K562 (cell line): ENCODE measurements around the gene C10orf90. TPM values are rescaled to one million over a fixed set of nuclear protein-coding genes. Genes with fewer than 3 reads are reported as not detected.

ENCODE experiments used
- ATAC-seq: fragments of 200-7000 bp; cut with Tn5 transposase; 3 replicates; pipeline ENCODE4 v1.9.1; 2020; ENCODE audit warnings: moderate library complexity
- BruUV-seq: library from RNA; stranded (reverse); fragments of 400-500 nt; replicated peaks from 2 replicates; lab custom pipeline; 2021; lab: Mats Ljungman, UMichigan
- CTCF ChIA-PET: fragments of 300-600 bp; formaldehyde crosslinking; extraction: SDS; loops from one replicate; lab custom pipeline; 2021; ENCODE audit warnings: low intra/inter-chr PET ratio; lab: Yijun Ruan, JAX
- POLR2A ChIA-PET: fragments of 300-600, 350-650 bp; sonication (Branson Sonifier 250); formaldehyde crosslinking; extraction: SDS; loops from one replicate; lab custom pipeline; 2021; ENCODE audit warnings: antibody characterized with exemption, inconsistent platforms; lab: Yijun Ruan, JAX
- DNase-seq, 4 experiments: peaks; one replicate each; pipeline versions ENCODE4 v3.0.0 to v3.0.0-alpha.2; 2011 to 2018; ENCODE audit warnings: low spot score in 3 of 4, mixed read lengths in 3 of 4; ENCODE audit errors: extremely low read depth in 1 of 4
- FAIRE-seq: peaks from 2 replicates; lab custom pipeline; 2011; peaks lifted over from hg19 to GRCh38; lab: Jason Lieb, UNC
- H2AFZ ChIP-seq: 2 replicates; pipeline ENCODE4 v1.6.0; 2011; ENCODE audit warnings: low read depth, low read length, control low read depth, inconsistent platforms
- H3K27ac ChIP-seq: fragments of 200-600 bp; 3 replicates; pipeline ENCODE4 v1.8.0; 2011; ENCODE audit warnings: low read depth, mild to moderate bottlenecking, control low read depth, inconsistent platforms, low read length, moderate library complexity, mixed read lengths; ENCODE audit errors: extremely low read depth
- H3K27me3 ChIP-seq, 2 experiments: fragments of 300-600 bp in 1 of 2; 2 replicates in 1 of 2; 3 replicates in 1 of 2; pipeline versions ENCODE4 v1.6.0 to v1.8.0; 2011; ENCODE audit warnings: inconsistent platforms in 2 of 2, low read length in 2 of 2, mild to moderate bottlenecking in 1 of 2, mixed read lengths in 1 of 2, moderate library complexity in 1 of 2; ENCODE audit not compliant: control insufficient read depth in 2 of 2, insufficient read depth in 2 of 2
- H3K36me3 ChIP-seq: fragments of 300-600 bp; 3 replicates; pipeline ENCODE4 v1.8.0; 2011; ENCODE audit warnings: mild to moderate bottlenecking, low read length, inconsistent platforms; ENCODE audit not compliant: control insufficient read depth, insufficient read depth
- H3K4me1 ChIP-seq, 2 experiments: fragments of 200-600 bp in 1 of 2; replicated peaks in 1 of 2; 2 replicates in 1 of 2; 3 replicates in 1 of 2; pipeline versions ENCODE4 v1.5.1 to v1.8.0; 2011; ENCODE audit warnings: inconsistent platforms in 2 of 2, low read length in 2 of 2, mild to moderate bottlenecking in 1 of 2, mixed read lengths in 1 of 2, moderate library complexity in 1 of 2; ENCODE audit not compliant: control insufficient read depth in 2 of 2, insufficient read depth in 2 of 2
- H3K4me2 ChIP-seq: 2 replicates; pipeline ENCODE4 v1.6.1; 2011; ENCODE audit warnings: low read length, control low read depth, inconsistent platforms, mixed read lengths; ENCODE audit not compliant: insufficient read depth
- H3K4me3 ChIP-seq: fragments of 200-600 bp; sonication (generic), shearing (Covaris generic); 2 replicates; pipeline ENCODE4 v1.5.1; 2016; ENCODE audit warnings: control low read depth, inconsistent platforms
- H3K79me2 ChIP-seq: fragments of 200-600 bp; 3 replicates; pipeline ENCODE4 v1.8.0; 2011; ENCODE audit warnings: low read length, inconsistent platforms; ENCODE audit not compliant: control insufficient read depth, insufficient read depth
- H3K9ac ChIP-seq, 2 experiments: 2 replicates each; pipeline versions ENCODE4 v1.6.0 to v1.6.1; 2011; ENCODE audit warnings: low read depth in 2 of 2, low read length in 2 of 2, control low read depth in 1 of 2, inconsistent platforms in 1 of 2, mild to moderate bottlenecking in 1 of 2, mixed read lengths in 1 of 2; ENCODE audit not compliant: insufficient read depth in 1 of 2
- H3K9me1 ChIP-seq: one replicate; pipeline ENCODE4 v1.6.0; 2011; ENCODE audit warnings: inconsistent platforms, mild to moderate bottlenecking, low read length, moderate library complexity; ENCODE audit not compliant: control insufficient read depth, insufficient read depth
- H3K9me3 ChIP-seq: replicated peaks from 2 replicates; pipeline ENCODE4 v1.5.1; 2011; ENCODE audit warnings: low read depth, low read length, inconsistent platforms; ENCODE audit not compliant: control insufficient read depth, insufficient read depth
- H4K20me1 ChIP-seq: replicated peaks from 2 replicates; pipeline ENCODE4 v1.6.1; 2011; ENCODE audit warnings: low read length, inconsistent platforms, mixed read lengths; ENCODE audit not compliant: control insufficient read depth, insufficient read depth
- ATF4 ChIP-seq: fragments of 450-650 bp; formaldehyde crosslinking; IDR thresholded peaks from 2 replicates; pipeline ENCODE4 v1.4.0; 2022; ENCODE audit warnings: mild to moderate bottlenecking, moderate library complexity
- CBX1 ChIP-seq: sonication (generic); IDR thresholded peaks from 2 replicates; pipeline ENCODE4 v1.6.1; 2016; ENCODE audit warnings: antibody characterized with exemption, low read depth, mild to moderate bottlenecking
- CREBBP ChIP-seq: IDR thresholded peaks from one replicate; pipeline ENCODE4 v1.6.1; 2012; ENCODE audit warnings: low read depth, mild to moderate bottlenecking, control low read depth, inconsistent platforms, low read length
- GABPB1 ChIP-seq: sonication (generic); formaldehyde crosslinking; IDR thresholded peaks from 2 replicates; pipeline ENCODE4 v1.8.0; 2022; ENCODE audit warnings: mild to moderate bottlenecking, missing genetic modification reagents
- HDGF ChIP-seq: fragments of 450-650 bp; IDR thresholded peaks from 2 replicates; pipeline ENCODE4 v1.6.1; 2016
- L3MBTL2 ChIP-seq: fragments of 450-650 bp; IDR thresholded peaks from 2 replicates; pipeline ENCODE4 v1.6.1; 2016; ENCODE audit warnings: mild to moderate bottlenecking, moderate library complexity
- POLR2AphosphoS5 ChIP-seq: IDR thresholded peaks from 2 replicates; pipeline ENCODE4 v1.6.1; 2011; ENCODE audit warnings: mild to moderate bottlenecking, low read depth, low read length, moderate library complexity; ENCODE audit not compliant: control insufficient read depth, insufficient read depth
- SAFB2 ChIP-seq: fragments of 200-400 bp; formaldehyde crosslinking; IDR thresholded peaks from 2 replicates; pipeline ENCODE4 v1.6.1; 2018; ENCODE audit warnings: borderline replicate concordance, low read length, low read depth, moderate library complexity; ENCODE audit not compliant: severe bottlenecking
- SMAD1 ChIP-seq: fragments of 150-350 bp; IDR thresholded peaks from 2 replicates; pipeline ENCODE4 v1.6.1; 2014; ENCODE audit warnings: low read length, low read depth; ENCODE audit not compliant: partially characterized antibody
- TCF7L2 ChIP-seq: fragments of 150-350 bp; IDR thresholded peaks from 2 replicates; pipeline ENCODE4 v1.6.1; 2016; ENCODE audit warnings: low read depth, mild to moderate bottlenecking, low read length, moderate library complexity
- ZBTB1 ChIP-seq: sonication (generic); formaldehyde crosslinking; IDR thresholded peaks from 2 replicates; pipeline ENCODE4 v1.8.1; 2023; ENCODE audit warnings: missing genetic modification reagents, low read depth, mild to moderate bottlenecking, borderline replicate concordance
- ZNF24 ChIP-seq: fragments of 450-650 bp; IDR thresholded peaks from 2 replicates; pipeline ENCODE4 v1.6.1; 2016
- ZNF436 ChIP-seq: fragments of 250-450, 450-650 bp; sonication (Bioruptor Pico); formaldehyde crosslinking; IDR thresholded peaks from 2 replicates; pipeline ENCODE4 v1.7.0; 2020; ENCODE audit warnings: mild to moderate bottlenecking
- ZNF766 ChIP-seq: fragments of 200-800 bp; sonication (Bioruptor generic); conservative IDR thresholded peaks from 2 replicates; pipeline ENCODE4 v1.6.1; 2016; ENCODE audit warnings: missing genetic modification characterization, missing compliant biosample characterization
- WGBS: fragments of 100-300 bp; shearing (Covaris generic); methylation state at CpG from one replicate; pipeline ENCODE4 v1.1.6; 2016; ENCODE audit warnings: low coverage, mixed read lengths; ENCODE audit not compliant: insufficient coverage; ENCODE audit errors: missing lambda C conversion rate; 5-methylcytosine and 5-hydroxymethylcytosine counted together
- in situ Hi-C: fragments of 300-500 bp; cut with MboI; formaldehyde crosslinking; loops from 4 replicates; pipeline ENCODE4 v1.15.0; 2018; ENCODE audit warnings: inconsistent platforms, mixed read lengths
- intact Hi-C: fragments of 100-400 bp; cut with micrococcal nuclease; formaldehyde crosslinking; loops from 2 replicates; pipeline ENCODE4 v1.14.2; 2022
- polyA plus RNA-seq, 8 experiments: library from polyadenylated mRNA; depleted of rRNA in 4 of 8; stranded (reverse) in 5 of 8; unstranded in 3 of 8; fragments of >200 nt; fragmentation: Nextera tagmentation in 2 of 8; fragmentation: Illumina TruSeq in 1 of 8; extraction: Ambion mirVana in 2 of 8; extraction: Trizol in 1 of 8; gene quantifications; 2 replicates each; pipeline versions ENCODE4 v1.2.1 to v1.2.3, GENCODE V29; 2011 to 2014; ENCODE audit warnings: inconsistent platforms in 1 of 8, missing spikeins in 1 of 8
- total RNA-seq, 7 experiments: library from RNA; depleted of rRNA in 6 of 7; stranded (reverse); fragments of >200 nt in 6 of 7; fragmentation: Illumina TruSeq in 2 of 7; extraction: Trizol in 2 of 7; gene quantifications; 2 replicates each; pipeline versions ENCODE4 v1.2.1 to v1.2.3, GENCODE V29; 2011 to 2021; ENCODE audit warnings: low replicate concordance in 1 of 7
- TF ChIP-seq, protein P1 (sequence below): sonication (generic); formaldehyde crosslinking; IDR thresholded peaks from 2 replicates; pipeline ENCODE4 v1.8.0; 2023; ENCODE audit warnings: mild to moderate bottlenecking, missing genetic modification reagents

Gene C10orf90
- total and polyA plus RNA-seq, 9 of the 15 experiments (the other 6 are each of a cell fraction or from before 2014, with no cell fraction given) = not detected

GRCh38 chr10:126496771-126497545 lies 173.5 kb downstream of the C10orf90 start:
- Histone ChIP-seq H3K79me2 (no peaks in the 10 kb centered on the region), H3K9me3 (no peaks in the 10 kb centered on the region), H2AFZ (no peak overlapping the region), H3K9ac (no peak overlapping the region), H4K20me1 (no peaks in the 10 kb centered on the region), H3K27me3 (no peaks in the 10 kb centered on the region), H3K4me2 (no peak overlapping the region), H3K4me1 (no peaks in the 10 kb centered on the region), H3K36me3 (no peaks in the 10 kb centered on the region), H3K4me3 (no peak overlapping the region), H3K9me1 (no peaks in the 10 kb centered on the region), H3K27ac (no peak overlapping the region)
- no TSS peak for BruUV-seq
- 0% methylated on average over 13 of the region's 16 CpGs for WGBS
- intact Hi-C loops = no loop called here
- POLR2A ChIA-PET = no interaction called here
- ATAC-seq (no peak), DNase-seq (no peak), FAIRE-seq (no peak)
- in situ Hi-C loops = no loop called here
- CTCF ChIA-PET = no interaction called here
- no peak for TF ChIP-seq GABPB1 (CRISPR knock-in tag)
- no peak for TF ChIP-seq SMAD1
- no peak for TF ChIP-seq SAFB2
- TF ChIP-seq L3MBTL2 = no peak
- TF ChIP-seq ZNF24 = no peak
- TF ChIP-seq HDGF = no peak
- no peak for TF ChIP-seq TCF7L2
- no peak for TF ChIP-seq CBX1
- TF ChIP-seq POLR2AphosphoS5 = no peak
- no peak for TF ChIP-seq CREBBP
- TF ChIP-seq ZNF436 (CRISPR knock-in tag) = no peak
- no peak for TF ChIP-seq ZBTB1 (CRISPR knock-in tag)
- TF ChIP-seq, protein P1, sequence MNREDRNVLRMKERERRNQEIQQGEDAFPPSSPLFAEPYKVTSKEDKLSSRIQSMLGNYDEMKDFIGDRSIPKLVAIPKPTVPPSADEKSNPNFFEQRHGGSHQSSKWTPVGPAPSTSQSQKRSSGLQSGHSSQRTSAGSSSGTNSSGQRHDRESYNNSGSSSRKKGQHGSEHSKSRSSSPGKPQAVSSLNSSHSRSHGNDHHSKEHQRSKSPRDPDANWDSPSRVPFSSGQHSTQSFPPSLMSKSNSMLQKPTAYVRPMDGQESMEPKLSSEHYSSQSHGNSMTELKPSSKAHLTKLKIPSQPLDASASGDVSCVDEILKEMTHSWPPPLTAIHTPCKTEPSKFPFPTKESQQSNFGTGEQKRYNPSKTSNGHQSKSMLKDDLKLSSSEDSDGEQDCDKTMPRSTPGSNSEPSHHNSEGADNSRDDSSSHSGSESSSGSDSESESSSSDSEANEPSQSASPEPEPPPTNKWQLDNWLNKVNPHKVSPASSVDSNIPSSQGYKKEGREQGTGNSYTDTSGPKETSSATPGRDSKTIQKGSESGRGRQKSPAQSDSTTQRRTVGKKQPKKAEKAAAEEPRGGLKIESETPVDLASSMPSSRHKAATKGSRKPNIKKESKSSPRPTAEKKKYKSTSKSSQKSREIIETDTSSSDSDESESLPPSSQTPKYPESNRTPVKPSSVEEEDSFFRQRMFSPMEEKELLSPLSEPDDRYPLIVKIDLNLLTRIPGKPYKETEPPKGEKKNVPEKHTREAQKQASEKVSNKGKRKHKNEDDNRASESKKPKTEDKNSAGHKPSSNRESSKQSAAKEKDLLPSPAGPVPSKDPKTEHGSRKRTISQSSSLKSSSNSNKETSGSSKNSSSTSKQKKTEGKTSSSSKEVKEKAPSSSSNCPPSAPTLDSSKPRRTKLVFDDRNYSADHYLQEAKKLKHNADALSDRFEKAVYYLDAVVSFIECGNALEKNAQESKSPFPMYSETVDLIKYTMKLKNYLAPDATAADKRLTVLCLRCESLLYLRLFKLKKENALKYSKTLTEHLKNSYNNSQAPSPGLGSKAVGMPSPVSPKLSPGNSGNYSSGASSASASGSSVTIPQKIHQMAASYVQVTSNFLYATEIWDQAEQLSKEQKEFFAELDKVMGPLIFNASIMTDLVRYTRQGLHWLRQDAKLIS (CRISPR knock-in tag) = no peak
- TF ChIP-seq ZNF766 (CRISPR knock-in tag) = no peak
- no peak for TF ChIP-seq ATF4 (CRISPR knock-in tag)
